ENCODE data around the gene MYO1G.

GRCh38 chr7:45020915-45021314, 42.1 kb upstream of the MYO1G start:
- TF ChIP-seq CTCF (IDR thresholded peaks at IDR 0.05) (no peak), POLR2A (IDR thresholded peaks at IDR 0.05) (no peak), EP300 (IDR thresholded peaks at IDR 0.05) (no peak)

All from ovary (tissue), 3 donors.